H4 (cell line): ENCODE results near the gene ZPBP2. TPM values are rescaled to one million over a fixed set of nuclear protein-coding genes. Genes with fewer than 3 reads are reported as not detected.

Experiments used
- DNase-seq: peaks from one replicate; pipeline ENCODE4 v3.0.0-alpha.2; 2015; ENCODE audit warnings: low spot score
- total RNA-seq: library from RNA; depleted of rRNA; stranded (reverse); fragments of >200 nt; shearing (Covaris generic); gene quantifications from 2 replicates; pipeline ENCODE4 v1.2.3, GENCODE V29; 2014; rRNA removed

Gene ZPBP2
- total RNA-seq, 1 experiment from 2014 or later, result not detected

- no peak for DNase-seq
Observed at GRCh38 chr17:39913989-39914388, 46.0 kb downstream of the ZPBP2 start.

GRCh38 chr17:39915559-39915958, 47.6 kb downstream of the ZPBP2 start:
- no peak for DNase-seq

- no peak for DNase-seq
Observed at GRCh38 chr17:39916918-39917317, 48.9 kb downstream of the ZPBP2 start.

- DNase-seq, result no peak
Observed at GRCh38 chr17:39919087-39919683, 51.2 kb downstream of the ZPBP2 start.

GRCh38 chr17:39920218-39921210, 52.5 kb downstream of the ZPBP2 start:
- no peak for DNase-seq

- DNase-seq, result no peak
Observed at GRCh38 chr17:39921323-39921722, 53.3 kb downstream of the ZPBP2 start.

GRCh38 chr17:39922006-39922405, 54.0 kb downstream of the ZPBP2 start:
- DNase-seq, result no peak

GRCh38 chr17:39923230-39923629, 55.2 kb downstream of the ZPBP2 start:
- DNase-seq, result no peak

GRCh38 chr17:39923836-39924690, 56.1 kb downstream of the ZPBP2 start:
- no peak for DNase-seq

GRCh38 chr17:39924691-39925055, 56.7 kb downstream of the ZPBP2 start:
- DNase-seq, result no peak

- DNase-seq, result no peak
Observed at GRCh38 chr17:39925282-39926134, 57.5 kb downstream of the ZPBP2 start.

GRCh38 chr17:39926135-39926587, 58.2 kb downstream of the ZPBP2 start:
- DNase-seq, result no peak

- no peak for DNase-seq
Observed at GRCh38 chr17:39926588-39927100, 58.6 kb downstream of the ZPBP2 start.

Other genes with a start within 250 kb of the ZPBP2 start
- not detected in 2 replicates for gene PPP1R1B, start 241.2 kb upstream of the ZPBP2 start, total RNA-seq
- 20.7 and 22.9 TPM in 2 replicates for gene STARD3, start 231.1 kb upstream of the ZPBP2 start, total RNA-seq
- 0.81 TPM in 1 of 2 replicates, not detected in the other for gene TCAP, start 202.9 kb upstream of the ZPBP2 start, total RNA-seq
- not detected in 2 replicates for gene PNMT, start 199.7 kb upstream of the ZPBP2 start, total RNA-seq
- 10.9 and 11.4 TPM in 2 replicates for gene PGAP3, start 180.1 kb upstream of the ZPBP2 start, total RNA-seq
- gene ERBB2, start 168.1 kb upstream of the ZPBP2 start, total RNA-seq, result 10.1 and 18.5 TPM in 2 replicates
- gene MIEN1, start 137.7 kb upstream of the ZPBP2 start, total RNA-seq, result 91.9 and 99.5 TPM in 2 replicates
- 0.41 TPM in 1 of 2 replicates, not detected in the other for gene GRB7, start 130.3 kb upstream of the ZPBP2 start, total RNA-seq
- gene IKZF3, start 3.9 kb upstream of the ZPBP2 start, total RNA-seq, result 0.04 TPM in 1 of 2 replicates, not detected in the other
- gene GSDMB, start 50.4 kb downstream of the ZPBP2 start, total RNA-seq, result 0.10 TPM in 1 of 2 replicates, not detected in the other
- 21.8 and 24.0 TPM in 2 replicates for gene ORMDL3, start 59.4 kb downstream of the ZPBP2 start, total RNA-seq
- not detected in 2 replicates for gene LRRC3C, start 59.5 kb downstream of the ZPBP2 start, total RNA-seq
- not detected in 2 replicates for gene GSDMA, start 94.8 kb downstream of the ZPBP2 start, total RNA-seq
- gene PSMD3, start 112.6 kb downstream of the ZPBP2 start, total RNA-seq, result 165 and 172 TPM in 2 replicates
- gene CSF3, start 147.2 kb downstream of the ZPBP2 start, total RNA-seq, result not detected in 2 replicates
- 33.9 and 44.5 TPM in 2 replicates for gene MED24, start 186.2 kb downstream of the ZPBP2 start, total RNA-seq
- gene THRA, start 194.8 kb downstream of the ZPBP2 start, total RNA-seq, result 13.6 and 16.6 TPM in 2 replicates
- 0.39 and 2.2 TPM in 2 replicates for gene NR1D1, start 232.4 kb downstream of the ZPBP2 start, total RNA-seq